ENCODE results near the gene GPC6.

- TF ChIP-seq EZH2phosphoT487 (conservative IDR thresholded peaks at IDR 0.05; ENCODE audit: low read length) (no peak), CTCF (IDR thresholded peaks at IDR 0.05; ENCODE audit: insufficient read depth, low read length, poor library complexity, severe bottlenecking) (no peak)
Measured at GRCh38 chr13:93680329-93680728, 453.7 kb downstream of the GPC6 start.
